Measurements from ENCODE around the gene ZNF239. TPM values are rescaled to one million over a fixed set of nuclear protein-coding genes. Genes with fewer than 3 reads are reported as not detected.

Gene ZNF239
- polyA plus RNA-seq, 2 of the 4 experiments (the other 2 are of a cell fraction): 3.2 to 4.7 TPM

DNA sequence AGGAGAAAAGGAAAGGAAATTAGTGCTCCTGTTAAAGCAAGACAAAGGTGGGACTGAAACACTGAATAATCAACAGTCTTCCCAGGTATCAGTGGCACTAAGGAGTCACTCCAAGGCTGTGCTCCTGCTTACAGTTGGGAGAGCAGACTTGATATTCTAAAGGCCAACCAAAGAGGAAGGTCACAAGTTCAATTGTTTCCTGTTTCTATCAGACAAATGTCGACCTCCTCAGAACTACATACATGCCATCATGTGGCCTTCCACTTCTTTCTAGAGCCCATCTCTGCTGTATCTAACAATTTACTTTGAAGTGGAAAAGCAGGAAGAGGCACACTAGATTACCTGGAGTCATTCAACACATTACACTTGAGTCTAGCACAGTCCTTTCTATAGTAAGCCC lies 3.4 kb downstream of the ZNF239 start:
- 40% methylated on average over 1 of the region's 1 CpG for WGBS (ENCODE audit: missing lambda C conversion rate)
- ChIA-PET POLR2A (no interaction called here), CTCF (no interaction called here)
- Histone ChIP-seq H3K4me2 (no peak overlapping the region), H3K27ac (no peak overlapping the region), H3K9me3 (peaks cover 27% of the 10 kb centered on the region), H3K4me3 (no peak overlapping the region), H3K4me1 (no peaks in the 10 kb centered on the region)
- no peak for FAIRE-seq
- ATAC-seq: no peak
- no peak for DNase-seq (ENCODE audit: low read depth in 1 of 2, low spot score in 1 of 2)
- TF ChIP-seq, protein P1, sequence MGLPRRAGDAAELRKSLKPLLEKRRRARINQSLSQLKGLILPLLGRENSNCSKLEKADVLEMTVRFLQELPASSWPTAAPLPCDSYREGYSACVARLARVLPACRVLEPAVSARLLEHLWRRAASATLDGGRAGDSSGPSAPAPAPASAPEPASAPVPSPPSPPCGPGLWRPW (IDR thresholded peaks at IDR 0.05): no peak
- TF ChIP-seq HOXA7 (CRISPR knock-in tag; IDR thresholded peaks at IDR 0.05) (no peak), RAD21 (conservative IDR thresholded peaks at IDR 0.05 in 1 of 2, IDR thresholded peaks at IDR 0.05 in 1 of 2) (no peak), PHF8 (IDR thresholded peaks at IDR 0.05; ENCODE audit: borderline replicate concordance, low read depth) (no peak), EHMT2 (IDR thresholded peaks at IDR 0.05; ENCODE audit: low read depth) (no peak), HMGXB4 (CRISPR knock-in tag; IDR thresholded peaks at IDR 0.05; ENCODE audit: borderline replicate concordance) (no peak), FOXS1 (CRISPR knock-in tag; IDR thresholded peaks at IDR 0.05) (no peak)
- TF ChIP-seq, protein P2, sequence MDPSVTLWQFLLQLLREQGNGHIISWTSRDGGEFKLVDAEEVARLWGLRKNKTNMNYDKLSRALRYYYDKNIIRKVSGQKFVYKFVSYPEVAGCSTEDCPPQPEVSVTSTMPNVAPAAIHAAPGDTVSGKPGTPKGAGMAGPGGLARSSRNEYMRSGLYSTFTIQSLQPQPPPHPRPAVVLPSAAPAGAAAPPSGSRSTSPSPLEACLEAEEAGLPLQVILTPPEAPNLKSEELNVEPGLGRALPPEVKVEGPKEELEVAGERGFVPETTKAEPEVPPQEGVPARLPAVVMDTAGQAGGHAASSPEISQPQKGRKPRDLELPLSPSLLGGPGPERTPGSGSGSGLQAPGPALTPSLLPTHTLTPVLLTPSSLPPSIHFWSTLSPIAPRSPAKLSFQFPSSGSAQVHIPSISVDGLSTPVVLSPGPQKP (IDR thresholded peaks at IDR 0.05; ENCODE audit: low read depth, low read length): no peak

DNA sequence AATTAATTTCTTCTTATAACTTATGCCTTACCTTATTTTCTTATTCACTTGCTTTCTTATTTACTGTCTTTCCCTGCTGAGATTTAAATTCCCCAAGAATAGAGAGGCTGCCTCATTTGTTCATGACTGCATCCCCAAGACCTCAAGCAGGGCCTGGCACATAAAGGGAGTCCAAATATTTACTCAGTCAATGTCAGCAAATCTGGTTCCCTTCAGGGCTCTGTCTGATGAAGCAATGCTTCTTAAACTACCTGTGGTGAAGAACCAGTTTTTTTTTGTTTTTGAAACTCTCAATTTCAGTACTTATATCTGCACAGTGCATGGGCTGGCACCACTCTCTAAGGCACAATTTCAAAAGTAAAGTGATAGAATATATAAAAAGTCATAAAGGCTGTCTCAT lies 4.7 kb downstream of the ZNF239 start:
- POLR2A ChIA-PET: no interaction called here
- ATAC-seq (no peak), DNase-seq (ENCODE audit: low read depth in 1 of 2, low spot score in 1 of 2) (no peak), FAIRE-seq (no peak)
- no peaks in the 10 kb centered on the region for H3K4me1 ChIP-seq
- no peak overlapping the region for H3K4me3 ChIP-seq
- CTCF ChIA-PET: no interaction called here
- H3K27ac ChIP-seq: no peak overlapping the region
- H3K9me3 ChIP-seq: peaks cover 14% of the 10 kb centered on the region
- TF ChIP-seq PHF8 (IDR thresholded peaks at IDR 0.05; ENCODE audit: borderline replicate concordance, low read depth): no peak
- TF ChIP-seq, protein P3, sequence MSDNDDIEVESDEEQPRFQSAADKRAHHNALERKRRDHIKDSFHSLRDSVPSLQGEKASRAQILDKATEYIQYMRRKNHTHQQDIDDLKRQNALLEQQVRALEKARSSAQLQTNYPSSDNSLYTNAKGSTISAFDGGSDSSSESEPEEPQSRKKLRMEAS (IDR thresholded peaks at IDR 0.05): no peak
- TF ChIP-seq CHD2 (IDR thresholded peaks at IDR 0.05; ENCODE audit: low read length, partially characterized antibody): no peak
- TF ChIP-seq CBX8 (IDR thresholded peaks at IDR 0.05): no peak
- no peak for TF ChIP-seq MAZ (IDR thresholded peaks at IDR 0.05; ENCODE audit: borderline replicate concordance, low read depth, low read length)
- TF ChIP-seq HDAC2 (IDR thresholded peaks at IDR 0.05): no peak
- no peak for TF ChIP-seq POLR2AphosphoS2 (conservative IDR thresholded peaks at IDR 0.05; ENCODE audit: low read length)
- TF ChIP-seq ESRRA (IDR thresholded peaks at IDR 0.05; ENCODE audit: borderline replicate concordance, low read length): no peak
- TF ChIP-seq FOXS1 (CRISPR knock-in tag; IDR thresholded peaks at IDR 0.05): no peak
- TF ChIP-seq E2F6 (IDR thresholded peaks at IDR 0.05; ENCODE audit: borderline replicate concordance, low read depth): no peak
- TF ChIP-seq RNF2 (IDR thresholded peaks at IDR 0.05; ENCODE audit: borderline replicate concordance, low read depth): no peak
- no peak for TF ChIP-seq HEYL (CRISPR knock-in tag; IDR thresholded peaks at IDR 0.05)
- TF ChIP-seq CBX2 (IDR thresholded peaks at IDR 0.05; ENCODE audit: borderline replicate concordance, low read depth): no peak
- TF ChIP-seq HMGXB4 (CRISPR knock-in tag; IDR thresholded peaks at IDR 0.05; ENCODE audit: borderline replicate concordance): no peak
- TF ChIP-seq, protein P4, sequence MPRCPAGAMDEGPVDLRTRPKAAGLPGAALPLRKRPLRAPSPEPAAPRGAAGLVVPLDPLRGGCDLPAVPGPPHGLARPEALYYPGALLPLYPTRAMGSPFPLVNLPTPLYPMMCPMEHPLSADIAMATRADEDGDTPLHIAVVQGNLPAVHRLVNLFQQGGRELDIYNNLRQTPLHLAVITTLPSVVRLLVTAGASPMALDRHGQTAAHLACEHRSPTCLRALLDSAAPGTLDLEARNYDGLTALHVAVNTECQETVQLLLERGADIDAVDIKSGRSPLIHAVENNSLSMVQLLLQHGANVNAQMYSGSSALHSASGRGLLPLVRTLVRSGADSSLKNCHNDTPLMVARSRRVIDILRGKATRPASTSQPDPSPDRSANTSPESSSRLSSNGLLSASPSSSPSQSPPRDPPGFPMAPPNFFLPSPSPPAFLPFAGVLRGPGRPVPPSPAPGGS (IDR thresholded peaks at IDR 0.05): no peak
- no peak for TF ChIP-seq JUN (IDR thresholded peaks at IDR 0.05)
- no peak for TF ChIP-seq ZFP36 (IDR thresholded peaks at IDR 0.05; ENCODE audit: borderline replicate concordance, partially characterized antibody)
- TF ChIP-seq GATA3 (IDR thresholded peaks at IDR 0.05; ENCODE audit: borderline replicate concordance): no peak
- TF ChIP-seq CTCF (IDR thresholded peaks at IDR 0.05): no peak
- no peak for TF ChIP-seq ZC3H11A (IDR thresholded peaks at IDR 0.05)
- no peak overlapping the region for H3K4me2 ChIP-seq
